ENCODE data around the gene ALMS1. TPM values are rescaled to one million over a fixed set of nuclear protein-coding genes. Genes with fewer than 3 reads are reported as not detected.

Gene ALMS1
- total and polyA plus RNA-seq, 12 donors, result 6.2 to 33.3 (median 12.0) TPM

DNA sequence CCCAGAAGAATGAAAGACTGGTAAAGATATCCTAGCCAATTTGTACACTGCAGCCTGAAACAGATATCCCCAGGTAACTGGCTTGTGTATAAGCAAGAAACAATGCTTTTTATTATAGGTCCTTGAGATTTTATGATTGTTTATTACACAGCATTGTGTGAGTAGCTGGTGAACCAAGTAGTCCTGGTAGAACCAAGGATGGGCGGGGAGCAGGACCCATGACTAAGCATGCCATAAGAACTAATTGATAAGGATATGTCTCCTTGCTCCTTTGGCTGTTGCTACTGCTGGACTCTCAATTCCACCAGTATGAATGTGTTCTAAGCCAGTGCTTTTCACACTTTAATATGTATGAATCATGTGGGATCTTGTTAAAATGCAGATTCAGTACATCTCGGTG, 12.3 kb upstream of the ALMS1 start:
- TF ChIP-seq POLR2A (IDR thresholded peaks at IDR 0.05), result no peak
- TF ChIP-seq, protein P1, sequence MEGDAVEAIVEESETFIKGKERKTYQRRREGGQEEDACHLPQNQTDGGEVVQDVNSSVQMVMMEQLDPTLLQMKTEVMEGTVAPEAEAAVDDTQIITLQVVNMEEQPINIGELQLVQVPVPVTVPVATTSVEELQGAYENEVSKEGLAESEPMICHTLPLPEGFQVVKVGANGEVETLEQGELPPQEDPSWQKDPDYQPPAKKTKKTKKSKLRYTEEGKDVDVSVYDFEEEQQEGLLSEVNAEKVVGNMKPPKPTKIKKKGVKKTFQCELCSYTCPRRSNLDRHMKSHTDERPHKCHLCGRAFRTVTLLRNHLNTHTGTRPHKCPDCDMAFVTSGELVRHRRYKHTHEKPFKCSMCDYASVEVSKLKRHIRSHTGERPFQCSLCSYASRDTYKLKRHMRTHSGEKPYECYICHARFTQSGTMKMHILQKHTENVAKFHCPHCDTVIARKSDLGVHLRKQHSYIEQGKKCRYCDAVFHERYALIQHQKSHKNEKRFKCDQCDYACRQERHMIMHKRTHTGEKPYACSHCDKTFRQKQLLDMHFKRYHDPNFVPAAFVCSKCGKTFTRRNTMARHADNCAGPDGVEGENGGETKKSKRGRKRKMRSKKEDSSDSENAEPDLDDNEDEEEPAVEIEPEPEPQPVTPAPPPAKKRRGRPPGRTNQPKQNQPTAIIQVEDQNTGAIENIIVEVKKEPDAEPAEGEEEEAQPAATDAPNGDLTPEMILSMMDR (IDR thresholded peaks at IDR 0.05), result no peak
- intact Hi-C loops (cut with DNase I), result no loop called here
- H3K27me3 ChIP-seq, result peaks cover 3% of the 10 kb centered on the region
- no peaks in the 10 kb centered on the region for H3K36me3 ChIP-seq (replicated peaks in 1 of 2)
- DNase-seq, result no peak
- H3K4me1 ChIP-seq (replicated peaks in 1 of 2), result no peaks in the 10 kb centered on the region
- 53 to 75% (median 67%) methylated on average over 2 of the region's 2 CpGs for WGBS, 4 donors
- no peak overlapping the region for H3K27ac ChIP-seq
- no peaks in the 10 kb centered on the region for H3K9me3 ChIP-seq (replicated peaks in 1 of 3)
- H3K4me3 ChIP-seq, result no peak overlapping the region

DNA sequence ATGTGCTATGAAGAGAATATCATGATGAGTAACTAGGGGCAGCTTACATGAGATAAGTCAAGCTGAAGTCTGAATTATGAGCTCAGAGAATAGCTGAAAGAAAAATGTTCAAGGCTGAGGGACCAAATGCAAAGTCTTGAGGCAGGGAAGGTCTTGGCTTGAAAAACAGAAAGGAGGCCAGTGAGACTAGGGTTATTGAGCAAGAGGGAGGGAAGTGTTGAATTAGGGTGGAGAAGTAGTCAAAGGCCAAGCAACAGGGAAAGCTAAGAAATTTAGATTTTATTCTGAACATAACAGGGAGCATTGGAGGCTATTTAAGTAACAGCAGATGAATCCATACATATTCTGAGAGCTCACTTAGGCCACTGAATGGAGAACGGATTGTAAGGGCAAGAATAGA, 11.4 kb upstream of the ALMS1 start:
- TF ChIP-seq, protein P1 (IDR thresholded peaks at IDR 0.05), result no peak
- no peak for TF ChIP-seq POLR2A (IDR thresholded peaks at IDR 0.05)
- no peak for DNase-seq
- Histone ChIP-seq H3K27me3 (peaks cover 3% of the 10 kb centered on the region), H3K4me1 (replicated peaks in 1 of 2) (no peaks in the 10 kb centered on the region), H3K4me3 (no peak overlapping the region), H3K27ac (no peak overlapping the region), H3K9me3 (replicated peaks in 1 of 3) (no peaks in the 10 kb centered on the region), H3K36me3 (replicated peaks in 1 of 2) (no peaks in the 10 kb centered on the region)
- 40 to 48% (median 41%) methylated on average over 1 of the region's 1 CpG for WGBS, 4 donors
- intact Hi-C loops (cut with DNase I), result no loop called here

DNA sequence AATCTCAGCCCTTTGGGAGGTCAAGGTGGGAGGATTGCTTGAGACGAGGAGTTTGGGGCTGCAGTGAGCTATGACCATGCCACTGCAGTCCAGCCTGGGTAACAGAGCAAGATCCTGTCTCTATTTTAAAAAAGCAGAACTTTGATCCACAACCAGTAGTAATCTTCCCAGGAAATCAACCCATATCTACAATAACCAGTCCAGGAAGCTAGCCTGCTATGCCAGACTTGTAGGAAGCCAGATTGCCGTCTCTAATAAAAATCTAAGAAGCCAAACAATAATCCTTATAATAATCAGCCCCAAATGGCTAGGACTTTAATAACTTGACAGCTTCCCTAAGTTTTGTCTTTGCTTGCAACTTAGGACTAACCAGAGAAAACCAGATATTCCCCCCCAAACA, 9.0 kb upstream of the ALMS1 start:
- TF ChIP-seq, protein P1 (IDR thresholded peaks at IDR 0.05), result no peak
- no peak for TF ChIP-seq POLR2A (IDR thresholded peaks at IDR 0.05)
- H3K36me3 ChIP-seq (replicated peaks in 1 of 2), result no peaks in the 10 kb centered on the region
- H3K27ac ChIP-seq, result no peak overlapping the region
- intact Hi-C loops (cut with DNase I), result no loop called here
- peaks cover 3% of the 10 kb centered on the region for H3K27me3 ChIP-seq
- no peak overlapping the region for H3K4me3 ChIP-seq
- no peaks in the 10 kb centered on the region for H3K4me1 ChIP-seq (replicated peaks in 1 of 2)
- no peak for DNase-seq
- H3K9me3 ChIP-seq (replicated peaks in 1 of 3), result no peaks in the 10 kb centered on the region
- WGBS, 4 donors, result 61 to 77% (median 67%) methylated on average over 2 of the region's 2 CpGs

DNA sequence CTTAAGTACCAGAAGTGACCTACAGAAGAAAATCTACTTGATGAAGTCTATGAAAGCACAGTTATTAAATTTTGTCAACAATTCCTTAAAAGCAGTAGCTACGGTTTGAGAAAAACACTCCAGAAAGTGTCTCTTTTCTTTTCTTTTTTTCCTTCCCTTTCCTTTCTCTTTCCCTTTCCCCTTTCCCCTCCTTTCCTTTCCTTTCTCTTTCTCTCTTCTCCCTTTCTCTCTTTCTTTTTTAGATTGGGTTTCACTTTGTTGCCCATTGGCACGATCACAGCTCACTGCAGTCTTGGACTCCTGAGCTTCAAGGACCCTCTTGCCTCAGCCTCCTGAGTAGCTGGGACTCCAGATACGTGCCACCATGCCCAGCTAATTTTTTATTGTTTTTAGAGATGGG, 2.6 kb upstream of the ALMS1 start:
- no peak for DNase-seq
- TF ChIP-seq, protein P1 (IDR thresholded peaks at IDR 0.05), result no peak
- TF ChIP-seq POLR2A (IDR thresholded peaks at IDR 0.05), result no peak
- H3K27ac ChIP-seq, result no peak overlapping the region
- H3K27me3 ChIP-seq, result no peaks in the 10 kb centered on the region
- peaks cover 9 to 17% of the 10 kb centered on the region in 2 donors for H3K4me1 ChIP-seq (replicated peaks in 1 of 2)
- 72 to 84% (median 81%) methylated on average over 3 of the region's 3 CpGs for WGBS, 4 donors
- H3K4me3 ChIP-seq, result no peak overlapping the region
- H3K9me3 ChIP-seq (replicated peaks in 1 of 3), result no peaks in the 10 kb centered on the region
- intact Hi-C loops (cut with DNase I), result no loop called here
- H3K36me3 ChIP-seq (replicated peaks in 1 of 2), result no peaks in the 10 kb centered on the region

Data from adrenal gland (tissue), 12 donors.